Ramos (cell line): ENCODE data around the gene SLC25A38.

Source experiments
- in situ Hi-C: fragments of 300-500 bp; cut with MboI; formaldehyde crosslinking; loops from one replicate; pipeline ENCODE4 v1.14.3; 2022; ENCODE audit warnings: low sequenced_read_pairs; ENCODE audit not compliant: unreplicated experiment

Gene SLC25A38

GRCh38 chr3:39372833-39373232 is 10.3 kb upstream of the SLC25A38 start:
- in situ Hi-C loops: no loop called here

GRCh38 chr3:39376959-39377634 is 6.1 kb upstream of the SLC25A38 start:
- in situ Hi-C loops: loop anchor here (25.0 kb wide), 1 partner anchor 190 kb away; the partner anchor contains the start of gene XIRP1

GRCh38 chr3:39378088-39378487 is 5.1 kb upstream of the SLC25A38 start:
- in situ Hi-C loops: loop anchor here (25.0 kb wide), 1 partner anchor 191 kb away; the partner anchor contains the start of gene XIRP1

GRCh38 chr3:39378957-39379777 is 4.0 kb upstream of the SLC25A38 start:
- in situ Hi-C loops: loop anchor here (25.0 kb wide), 1 partner anchor 192 kb away; the partner anchor contains the start of gene XIRP1

GRCh38 chr3:39379778-39380155 is 3.4 kb upstream of the SLC25A38 start:
- in situ Hi-C loops: loop anchor here (25.0 kb wide), 1 partner anchor 192 kb away; the partner anchor contains the start of gene XIRP1

- in situ Hi-C loops: loop anchor here (25.0 kb wide), 1 partner anchor 194 kb away; the partner anchor contains the start of gene XIRP1
Measured at GRCh38 chr3:39381432-39381831, 1.7 kb upstream of the SLC25A38 start.

DNA sequence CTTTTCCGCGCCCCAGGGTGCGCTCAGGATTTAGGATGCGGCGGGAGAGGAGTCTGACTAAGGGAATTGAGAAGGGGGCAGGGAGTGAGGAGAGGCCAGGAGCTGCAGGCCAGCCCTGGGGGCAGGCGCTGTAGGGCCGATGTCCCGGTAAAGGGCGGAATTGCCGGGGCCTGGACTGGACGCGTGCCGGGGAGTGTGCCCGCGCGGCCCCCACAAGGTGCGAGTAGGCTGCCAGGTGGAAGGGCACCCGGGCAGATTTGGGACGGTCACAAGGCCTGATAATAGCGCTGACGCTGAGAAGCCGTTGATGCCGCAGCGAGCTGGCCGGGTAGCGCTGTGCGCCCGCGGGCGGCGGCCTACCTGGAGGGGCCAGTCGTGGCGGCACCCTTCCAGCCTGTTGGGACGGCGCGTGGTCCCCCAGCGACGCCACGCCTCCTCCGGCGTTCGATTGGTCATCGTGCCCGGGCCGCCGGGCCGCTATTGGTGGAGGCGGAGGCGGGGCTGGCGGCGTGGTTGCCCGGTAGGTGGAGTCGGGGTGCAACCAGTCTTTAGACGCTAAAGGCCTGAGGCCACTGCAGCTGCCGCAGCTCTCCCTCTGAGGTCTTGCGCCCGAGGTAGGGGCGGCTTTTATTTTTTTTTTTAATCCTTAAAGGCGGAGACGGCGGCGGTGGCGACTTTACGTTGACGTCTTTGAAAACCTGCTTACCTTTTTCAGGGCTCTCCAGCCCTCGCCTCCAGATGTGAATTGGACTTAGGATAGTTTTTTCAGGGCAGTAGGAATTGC is 903 bp downstream of the SLC25A38 start:
- in situ Hi-C loops: loop anchor here (25.0 kb wide), 1 partner anchor 197 kb away; the partner anchor contains the start of gene XIRP1

- in situ Hi-C loops: loop anchor here (25.0 kb wide), 1 partner anchor 197 kb away; the partner anchor contains the start of gene XIRP1
Measured at GRCh38 chr3:39384665-39385000, 1.5 kb downstream of the SLC25A38 start.

GRCh38 chr3:39385456-39386090 is 2.4 kb downstream of the SLC25A38 start:
- in situ Hi-C loops: loop anchor here (25.0 kb wide), 1 partner anchor 198 kb away; the partner anchor contains the start of gene XIRP1

GRCh38 chr3:39386318-39386717 is 3.1 kb downstream of the SLC25A38 start:
- in situ Hi-C loops: loop anchor here (25.0 kb wide), 1 partner anchor 199 kb away; the partner anchor contains the start of gene XIRP1

DNA sequence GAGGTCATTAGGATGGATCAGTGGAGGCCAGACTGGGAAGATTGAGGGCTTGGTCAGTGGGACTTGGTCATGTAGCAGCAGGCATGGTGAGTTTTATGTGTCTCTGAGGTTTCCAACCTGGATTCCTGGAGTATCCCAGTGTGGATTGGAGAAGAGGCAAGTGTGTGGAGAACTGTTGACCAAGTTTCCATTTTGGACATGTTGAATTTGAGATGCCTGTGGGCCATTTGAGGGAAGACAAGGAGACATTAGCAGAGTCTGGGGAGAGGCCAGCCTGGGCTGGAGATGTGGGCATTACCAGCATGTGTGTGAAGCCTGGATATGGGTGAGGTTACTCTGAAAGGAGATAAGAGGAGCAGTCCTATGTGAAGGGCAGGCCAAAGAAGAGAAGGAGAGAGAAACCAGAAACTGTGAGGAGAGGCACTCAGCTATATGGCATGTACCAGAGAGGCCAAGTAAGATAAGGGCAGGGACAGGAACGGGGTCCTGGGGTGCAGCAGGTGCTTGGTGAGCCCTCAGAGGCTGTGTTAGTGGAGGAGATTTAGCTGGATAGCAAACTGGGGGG is 4.3 kb downstream of the SLC25A38 start:
- in situ Hi-C loops: loop anchor here (25.0 kb wide), 1 partner anchor 200 kb away; the partner anchor contains the start of gene XIRP1

DNA sequence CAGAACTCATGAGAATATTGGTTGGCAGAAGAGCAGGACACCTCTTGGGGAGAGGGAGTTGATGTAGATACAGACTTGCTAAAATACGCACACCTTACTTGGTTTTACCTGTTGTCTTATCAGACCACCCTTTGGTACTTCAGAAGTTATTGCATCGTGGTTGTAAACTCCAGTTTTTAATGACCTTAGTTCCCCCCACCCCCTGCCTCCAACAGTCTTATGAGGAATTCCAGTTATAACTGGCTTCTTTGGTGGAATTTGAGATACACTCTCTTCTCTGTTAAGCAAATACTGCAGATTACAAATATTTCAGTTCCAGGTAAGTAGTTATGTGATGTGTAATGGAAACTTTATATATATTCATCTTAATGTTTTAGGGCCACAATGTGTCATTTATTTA is 5.0 kb downstream of the SLC25A38 start:
- in situ Hi-C loops: loop anchor here (25.0 kb wide), 1 partner anchor 201 kb away; the partner anchor contains the start of gene XIRP1

- in situ Hi-C loops: loop anchor here (25.0 kb wide), 1 partner anchor 201 kb away; the partner anchor contains the start of gene XIRP1
Measured at GRCh38 chr3:39388741-39389248, 5.6 kb downstream of the SLC25A38 start.

DNA sequence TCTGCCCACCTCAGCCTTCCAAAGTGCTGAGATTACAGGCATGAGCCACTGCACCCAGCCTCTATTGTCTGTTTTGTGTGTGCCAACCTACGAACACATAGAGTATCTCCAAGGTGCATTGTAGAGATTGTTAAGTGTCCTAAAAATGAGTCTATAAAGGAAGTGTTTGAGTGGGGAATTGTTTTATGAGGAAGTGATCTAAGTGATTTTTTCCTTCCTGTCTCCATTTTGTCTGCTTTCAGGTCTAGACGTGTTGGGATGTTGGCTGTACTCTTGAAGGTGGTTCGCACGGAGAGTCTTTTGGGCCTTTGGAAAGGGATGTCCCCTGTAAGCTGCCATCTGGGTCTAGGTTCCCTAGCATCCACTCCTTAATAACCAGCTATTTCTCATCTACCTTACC is 7.0 kb downstream of the SLC25A38 start:
- in situ Hi-C loops: loop anchor here (25.0 kb wide), 1 partner anchor 203 kb away; the partner anchor contains the start of gene XIRP1

GRCh38 chr3:39396690-39397089 is 13.5 kb downstream of the SLC25A38 start:
- in situ Hi-C loops: loop anchor here (25.0 kb wide), 1 partner anchor 209 kb away; the partner anchor contains the start of gene XIRP1

DNA sequence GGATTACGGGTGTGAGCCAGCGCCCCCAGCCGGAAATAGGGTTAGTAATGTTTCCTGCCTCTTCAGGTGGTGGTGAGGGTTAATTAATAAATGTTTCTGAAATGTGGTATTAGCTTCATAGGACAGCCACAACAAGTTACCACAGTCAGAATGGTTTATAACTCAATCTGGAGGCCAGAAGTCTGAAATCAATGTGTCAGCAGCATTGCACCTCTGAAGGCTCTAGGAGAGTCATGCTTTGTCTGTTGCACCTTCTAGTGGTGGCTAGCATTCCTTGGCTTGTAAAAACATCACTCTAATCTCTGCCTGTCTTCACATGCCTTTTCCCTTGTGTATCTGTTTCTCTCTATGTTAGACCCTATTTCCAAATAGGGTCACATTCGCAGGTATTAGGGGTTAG is 15.5 kb downstream of the SLC25A38 start:
- in situ Hi-C loops: loop anchor here (25.0 kb wide), 1 partner anchor 211 kb away; the partner anchor contains the start of gene XIRP1

DNA sequence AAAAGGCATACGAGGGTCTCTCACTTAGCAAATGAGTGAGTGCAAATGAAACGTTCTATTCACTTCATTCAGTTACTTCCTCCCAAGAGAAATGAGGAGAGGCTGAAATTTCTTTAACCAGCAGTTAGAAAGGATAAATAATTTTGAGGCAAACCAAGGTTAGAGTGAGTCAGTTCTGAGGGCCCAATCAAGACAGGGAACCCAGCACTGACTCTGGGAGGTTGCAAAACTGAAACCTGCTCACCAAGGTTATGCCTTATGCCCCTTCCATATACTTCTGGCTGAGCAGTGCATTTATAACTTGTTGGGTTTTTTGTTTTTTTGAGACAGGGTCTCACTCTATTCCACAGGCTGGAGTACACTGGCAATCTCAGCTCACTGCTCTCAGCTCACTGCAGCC is 18.8 kb downstream of the SLC25A38 start:
- in situ Hi-C loops: loop anchor here (25.0 kb wide), 1 partner anchor 1060 kb away; the partner anchor contains the start of gene RPL14

GRCh38 chr3:39404943-39405686 is 21.9 kb downstream of the SLC25A38 start:
- in situ Hi-C loops: loop anchor here (25.0 kb wide), 1 partner anchor 1057 kb away; the partner anchor contains the start of gene RPL14
